ENCODE measurements around the gene MDGA2. TPM values are rescaled to one million over a fixed set of nuclear protein-coding genes. Genes with fewer than 3 reads are reported as not detected.

The MDGA2 gene
- total RNA-seq, 6 donors from 2014 or later: 0.61 TPM; not detected in 5

DNA sequence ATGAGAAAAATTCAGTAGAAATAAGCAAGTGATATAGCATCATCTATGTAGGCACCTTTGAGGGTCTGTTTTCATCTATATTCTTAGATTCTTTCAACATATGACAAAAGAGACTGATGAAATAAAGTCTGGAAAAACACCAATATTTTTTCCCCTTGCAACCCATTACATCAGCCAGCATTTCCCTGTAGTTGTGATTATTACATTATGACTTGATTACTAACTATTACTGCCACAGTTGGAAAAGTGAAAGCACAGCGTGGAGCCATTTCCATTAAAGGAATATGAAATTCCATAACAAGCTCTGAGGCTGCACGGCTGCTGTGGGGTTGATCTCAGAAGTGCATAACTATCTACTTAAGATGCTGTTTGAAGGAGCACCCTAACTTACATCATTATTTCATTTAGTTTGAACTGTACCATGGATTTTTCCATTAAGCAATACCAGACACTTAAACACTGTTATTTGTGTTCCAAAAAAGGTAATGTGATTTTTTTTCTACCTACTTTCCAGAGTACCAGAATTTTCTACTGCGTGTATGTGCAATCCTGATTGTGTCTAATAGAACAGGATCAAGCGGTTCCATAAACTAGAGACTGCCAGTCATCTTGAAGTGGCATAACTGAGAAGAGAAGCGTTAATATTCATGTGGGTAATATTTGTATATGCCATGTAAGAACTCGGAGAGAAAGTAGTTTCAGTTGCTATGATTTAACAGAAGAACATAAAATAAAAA is 405.5 kb downstream of the MDGA2 start:
- no peak overlapping the region for H3K4me3 ChIP-seq
- DNase-seq (peak in 1 of 2 donors; percentile 23), ATAC-seq (ENCODE audit: low FRiP score in 2 of 2) (peak in 1 of 2 donors; percentile 26)
- TF ChIP-seq EP300 (IDR thresholded peaks at IDR 0.05) (no peak), POLR2A (IDR thresholded peaks at IDR 0.05) (no peak), POLR2AphosphoS5 (IDR thresholded peaks at IDR 0.05) (no peak)
- TF ChIP-seq, protein P1, sequence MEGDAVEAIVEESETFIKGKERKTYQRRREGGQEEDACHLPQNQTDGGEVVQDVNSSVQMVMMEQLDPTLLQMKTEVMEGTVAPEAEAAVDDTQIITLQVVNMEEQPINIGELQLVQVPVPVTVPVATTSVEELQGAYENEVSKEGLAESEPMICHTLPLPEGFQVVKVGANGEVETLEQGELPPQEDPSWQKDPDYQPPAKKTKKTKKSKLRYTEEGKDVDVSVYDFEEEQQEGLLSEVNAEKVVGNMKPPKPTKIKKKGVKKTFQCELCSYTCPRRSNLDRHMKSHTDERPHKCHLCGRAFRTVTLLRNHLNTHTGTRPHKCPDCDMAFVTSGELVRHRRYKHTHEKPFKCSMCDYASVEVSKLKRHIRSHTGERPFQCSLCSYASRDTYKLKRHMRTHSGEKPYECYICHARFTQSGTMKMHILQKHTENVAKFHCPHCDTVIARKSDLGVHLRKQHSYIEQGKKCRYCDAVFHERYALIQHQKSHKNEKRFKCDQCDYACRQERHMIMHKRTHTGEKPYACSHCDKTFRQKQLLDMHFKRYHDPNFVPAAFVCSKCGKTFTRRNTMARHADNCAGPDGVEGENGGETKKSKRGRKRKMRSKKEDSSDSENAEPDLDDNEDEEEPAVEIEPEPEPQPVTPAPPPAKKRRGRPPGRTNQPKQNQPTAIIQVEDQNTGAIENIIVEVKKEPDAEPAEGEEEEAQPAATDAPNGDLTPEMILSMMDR (IDR thresholded peaks at IDR 0.05): no peak
- WGBS, 2 donors: 62 to 64% methylated on average over 6 of the region's 6 CpGs
- no peaks in the 10 kb centered on the region for H3K36me3 ChIP-seq
- no peaks in the 10 kb centered on the region for H3K9me3 ChIP-seq
- no peak overlapping the region for H3K27ac ChIP-seq
- no peaks in the 10 kb centered on the region for H3K4me1 ChIP-seq
- no peaks in the 10 kb centered on the region for H3K27me3 ChIP-seq

DNA sequence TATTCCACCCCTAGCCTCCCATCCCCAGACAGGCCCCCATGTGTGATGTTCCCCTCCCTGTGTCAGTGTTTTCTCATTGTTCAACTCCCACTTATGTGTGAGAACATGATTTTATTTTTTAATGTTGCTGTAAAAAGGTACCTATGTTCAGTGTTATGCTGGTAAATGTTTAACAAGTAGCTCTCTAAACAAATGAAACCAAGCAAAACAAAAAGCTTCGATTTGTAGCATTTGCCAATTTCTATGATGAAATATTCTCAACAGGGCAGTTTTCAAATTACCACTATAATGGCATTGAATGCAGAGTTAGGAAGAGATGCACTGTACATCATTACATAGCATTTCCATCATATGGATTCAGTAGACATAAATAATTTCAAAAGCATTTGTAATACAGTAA is 410.6 kb downstream of the MDGA2 start:
- H3K27ac ChIP-seq: no peak overlapping the region
- no peaks in the 10 kb centered on the region for H3K4me1 ChIP-seq
- H3K9me3 ChIP-seq: no peaks in the 10 kb centered on the region
- DNase-seq: no peak
- no peaks in the 10 kb centered on the region for H3K27me3 ChIP-seq
- TF ChIP-seq, protein P1 (IDR thresholded peaks at IDR 0.05): no peak
- TF ChIP-seq POLR2A (IDR thresholded peaks at IDR 0.05) (no peak), EP300 (IDR thresholded peaks at IDR 0.05) (no peak), POLR2AphosphoS5 (IDR thresholded peaks at IDR 0.05) (no peak)
- H3K36me3 ChIP-seq: no peaks in the 10 kb centered on the region
- H3K4me3 ChIP-seq: no peak overlapping the region
- ATAC-seq (ENCODE audit: low FRiP score in 2 of 2): no peak
- WGBS, 2 donors: 54 to 79% methylated on average over 1 of the region's 1 CpG

DNA sequence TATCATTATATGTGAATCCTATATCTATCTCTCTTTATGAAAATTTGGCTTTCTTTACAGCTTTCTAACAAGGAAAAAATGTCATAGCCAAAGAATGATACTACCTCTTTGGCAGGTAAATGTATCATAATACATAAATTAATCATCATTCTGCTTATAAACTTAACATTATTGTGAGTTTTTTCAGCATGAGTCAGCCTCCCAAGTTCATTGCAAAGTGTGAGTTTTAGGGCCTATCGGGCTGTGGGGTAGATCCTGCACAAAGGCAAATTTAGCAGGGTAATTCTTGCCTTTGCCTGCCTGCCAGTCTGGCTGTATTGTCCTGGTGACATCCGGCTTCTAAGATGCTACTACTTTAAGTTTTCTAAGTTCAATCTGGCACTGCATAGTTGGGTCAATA is 412.6 kb downstream of the MDGA2 start:
- no peaks in the 10 kb centered on the region for H3K36me3 ChIP-seq
- TF ChIP-seq, protein P1 (IDR thresholded peaks at IDR 0.05): no peak
- TF ChIP-seq EP300 (IDR thresholded peaks at IDR 0.05) (no peak), POLR2A (IDR thresholded peaks at IDR 0.05) (no peak), POLR2AphosphoS5 (IDR thresholded peaks at IDR 0.05) (no peak)
- ATAC-seq (ENCODE audit: low FRiP score in 2 of 2): no peak

DNA sequence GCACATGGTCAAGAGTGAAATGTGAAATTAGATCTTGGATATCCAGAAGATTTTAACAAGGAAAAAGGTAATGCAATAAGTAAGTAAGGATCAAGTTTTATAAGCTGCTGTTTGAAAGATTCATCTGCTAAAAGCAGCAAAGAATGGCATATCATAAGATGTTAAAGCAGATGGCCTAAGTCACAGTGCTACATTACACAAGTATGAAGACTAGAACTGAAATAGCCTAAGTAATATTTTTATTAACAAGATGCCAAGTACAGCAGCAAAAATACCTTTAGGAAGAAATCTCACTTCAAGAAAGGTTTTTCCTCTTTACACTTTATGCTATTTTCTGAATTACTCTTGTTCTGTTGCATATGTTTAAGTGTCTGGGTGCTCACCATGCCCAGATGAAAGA is 414.1 kb downstream of the MDGA2 start:
- H3K27ac ChIP-seq: no peak overlapping the region
- no peaks in the 10 kb centered on the region for H3K27me3 ChIP-seq
- DNase-seq (no peak), ATAC-seq (ENCODE audit: low FRiP score in 2 of 2) (no peak)
- TF ChIP-seq EP300 (IDR thresholded peaks at IDR 0.05) (no peak), POLR2AphosphoS5 (IDR thresholded peaks at IDR 0.05) (no peak), POLR2A (IDR thresholded peaks at IDR 0.05) (no peak)
- TF ChIP-seq, protein P1 (IDR thresholded peaks at IDR 0.05): no peak
- H3K36me3 ChIP-seq: no peaks in the 10 kb centered on the region
- no peak overlapping the region for H3K4me3 ChIP-seq
- H3K4me1 ChIP-seq: no peaks in the 10 kb centered on the region
- no peaks in the 10 kb centered on the region for H3K9me3 ChIP-seq

More for the DNA sequence above, 412.6 kb downstream of the MDGA2 start:
- 92 to 97% methylated on average over 2 of the region's 2 CpGs for WGBS, 2 donors
- Histone ChIP-seq H3K4me1 (no peaks in the 10 kb centered on the region), H3K9me3 (no peaks in the 10 kb centered on the region), H3K27me3 (no peaks in the 10 kb centered on the region), H3K27ac (no peak overlapping the region), H3K4me3 (no peak overlapping the region)
- DNase-seq: no peak

DNA sequence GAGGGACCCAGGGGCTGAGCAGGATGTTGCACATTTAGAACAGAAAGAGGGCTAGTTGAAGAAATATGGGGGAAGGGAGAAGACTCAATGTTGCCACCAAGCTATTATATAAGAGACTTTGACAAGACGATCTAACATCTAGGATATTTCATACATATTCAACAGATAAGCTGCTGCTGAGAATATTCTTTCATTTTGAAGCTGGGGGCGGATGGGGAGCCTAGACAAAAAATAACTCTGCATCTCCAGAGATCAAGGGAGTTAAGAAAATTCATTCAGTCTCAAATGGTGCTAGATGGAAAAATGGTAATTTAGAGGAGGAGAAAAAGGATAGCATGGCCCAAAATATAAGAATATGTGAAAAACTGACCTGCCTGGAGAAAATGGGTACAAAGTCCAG is 415.6 kb downstream of the MDGA2 start:
- no peaks in the 10 kb centered on the region for H3K4me1 ChIP-seq
- no peaks in the 10 kb centered on the region for H3K9me3 ChIP-seq
- H3K27me3 ChIP-seq: no peaks in the 10 kb centered on the region
- DNase-seq: no peak
- H3K4me3 ChIP-seq: no peak overlapping the region
- no peaks in the 10 kb centered on the region for H3K36me3 ChIP-seq
- WGBS, 2 donors: 74 to 79% methylated on average over 2 of the region's 2 CpGs
- no peak overlapping the region for H3K27ac ChIP-seq
- TF ChIP-seq, protein P1 (IDR thresholded peaks at IDR 0.05): no peak
- TF ChIP-seq POLR2A (IDR thresholded peaks at IDR 0.05): no peak
- no peak for TF ChIP-seq EP300 (IDR thresholded peaks at IDR 0.05)
- no peak for TF ChIP-seq POLR2AphosphoS5 (IDR thresholded peaks at IDR 0.05)
- ATAC-seq (ENCODE audit: low FRiP score in 2 of 2): no peak

Data from upper lobe of left lung (tissue), 6 donors.